Immature natural killer cell (primary cell): ENCODE data around the gene PRSS50. TPM values are rescaled to one million over a fixed set of nuclear protein-coding genes. Genes with fewer than 3 reads are reported as not detected.

Experiments used
- DNase-seq, 3 donors: peaks; one replicate each; pipeline ENCODE4 v3.0.0; 2022; ENCODE audit warnings: mixed read lengths in 1 of 3
- H3K27ac Mint-ChIP-seq, 6 donors: one replicate each; pipeline ENCODE4 v1.8.0; 2020; ENCODE audit warnings: mixed read lengths in 6 of 6, mild to moderate bottlenecking in 5 of 6, inconsistent platforms in 4 of 6, moderate library complexity in 3 of 6
- H3K27me3 Mint-ChIP-seq, 3 donors: one replicate each; pipeline ENCODE4 v1.8.0; 2020 to 2021; ENCODE audit warnings: low read depth in 3 of 3, mild to moderate bottlenecking in 3 of 3, mixed read lengths in 3 of 3, moderate library complexity in 3 of 3, inconsistent platforms in 1 of 3
- H3K36me3 Mint-ChIP-seq, 3 donors: one replicate each; pipeline ENCODE4 v1.8.0; 2020; ENCODE audit warnings: mixed read lengths in 3 of 3, inconsistent platforms in 2 of 3, mild to moderate bottlenecking in 2 of 3
- H3K4me1 Mint-ChIP-seq, 2 donors: one replicate each; pipeline ENCODE4 v1.8.0; 2020; ENCODE audit warnings: inconsistent platforms in 2 of 2, mild to moderate bottlenecking in 2 of 2, mixed read lengths in 2 of 2, moderate library complexity in 1 of 2
- H3K4me3 Mint-ChIP-seq, 5 donors: one replicate each; pipeline ENCODE4 v1.8.0; 2020; ENCODE audit warnings: mild to moderate bottlenecking in 5 of 5, mixed read lengths in 5 of 5, inconsistent platforms in 3 of 5, moderate library complexity in 3 of 5
- H3K9me3 Mint-ChIP-seq, 6 donors: one replicate each; pipeline ENCODE4 v1.8.0; 2020; ENCODE audit warnings: mild to moderate bottlenecking in 6 of 6, mixed read lengths in 6 of 6, inconsistent platforms in 4 of 6, moderate library complexity in 3 of 6
- polyA plus RNA-seq, 3 donors: library from polyadenylated mRNA; unstranded; fragments of 300-500 nt; fragmentation: Illumina TruSeq; gene quantifications; one replicate each; pipeline ENCODE4 v1.2.3, GENCODE V29; 2021

The PRSS50 gene
- polyA plus RNA-seq, 3 donors from 2014 or later = not detected

- no peaks in the 10 kb centered on the region for H3K9me3 Mint-ChIP-seq
- DNase-seq = no peak
- peak overlapping the region in 1 of 5 donors; percentile 33 for H3K4me3 Mint-ChIP-seq
- H3K36me3 Mint-ChIP-seq = no peaks in the 10 kb centered on the region
- H3K27ac Mint-ChIP-seq = no peak overlapping the region
- H3K4me1 Mint-ChIP-seq = peaks cover 13 to 16% of the 10 kb centered on the region in 2 donors
- peaks cover 2 to 5% (median 5%) of the 10 kb centered on the region in 3 donors for H3K27me3 Mint-ChIP-seq
Observed at GRCh38 chr3:46699676-46700523, 17.8 kb downstream of the PRSS50 start.

DNA sequence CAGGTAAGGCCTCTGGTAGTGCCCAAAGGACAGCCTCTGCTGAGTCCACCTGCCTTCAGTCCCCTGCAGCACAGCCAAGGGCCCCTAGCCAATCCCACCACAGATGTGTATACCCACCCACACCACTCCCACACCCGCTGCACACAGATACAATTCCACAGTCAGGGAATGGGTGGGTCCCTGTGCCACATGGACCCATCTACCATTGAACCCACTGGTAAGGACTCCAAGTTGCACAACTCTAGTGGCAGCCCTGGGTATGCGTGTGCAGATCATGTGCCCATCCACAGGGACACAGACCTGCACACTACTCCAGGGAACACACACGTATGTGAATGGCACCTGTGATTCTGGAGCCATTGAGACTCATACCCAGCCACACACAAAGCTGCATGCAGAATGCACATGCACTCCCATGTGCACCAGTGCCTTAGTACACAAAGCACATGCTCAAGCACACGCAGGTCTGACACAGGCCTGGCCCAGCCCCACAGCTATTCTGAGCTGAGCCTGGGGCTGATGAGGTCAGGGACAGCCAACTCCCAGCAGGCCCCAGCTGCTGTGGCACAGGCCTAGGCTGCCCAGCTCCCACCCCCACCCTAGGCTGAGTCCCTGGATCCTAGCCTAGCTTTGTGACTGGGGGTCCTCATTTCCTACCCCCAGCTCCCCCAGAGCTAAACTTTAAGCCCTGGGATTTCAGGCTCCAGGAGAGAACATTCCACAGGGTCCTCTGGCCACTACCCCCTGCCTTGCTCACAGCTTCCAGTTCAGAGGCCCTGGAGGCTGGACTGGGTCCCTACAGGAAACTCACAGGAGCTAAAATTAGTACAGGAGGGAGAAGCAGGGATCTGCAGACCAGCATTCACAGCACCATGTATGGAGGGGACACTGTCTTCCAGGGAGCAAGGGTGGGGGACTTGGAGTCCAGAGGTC lies 21.4 kb downstream of the PRSS50 start:
- peak overlapping the region in 3 of 5 donors; percentile 15 to 56 (median 18) for H3K4me3 Mint-ChIP-seq
- H3K27me3 Mint-ChIP-seq = peaks cover 4 to 5% (median 5%) of the 10 kb centered on the region in 3 donors
- peaks cover 13 to 19% of the 10 kb centered on the region in 2 donors for H3K4me1 Mint-ChIP-seq
- peak overlapping the region in 2 of 6 donors; percentile 34 to 51 for H3K27ac Mint-ChIP-seq
- no peaks in the 10 kb centered on the region for H3K36me3 Mint-ChIP-seq
- DNase-seq = no peak
- H3K9me3 Mint-ChIP-seq = no peaks in the 10 kb centered on the region

DNA sequence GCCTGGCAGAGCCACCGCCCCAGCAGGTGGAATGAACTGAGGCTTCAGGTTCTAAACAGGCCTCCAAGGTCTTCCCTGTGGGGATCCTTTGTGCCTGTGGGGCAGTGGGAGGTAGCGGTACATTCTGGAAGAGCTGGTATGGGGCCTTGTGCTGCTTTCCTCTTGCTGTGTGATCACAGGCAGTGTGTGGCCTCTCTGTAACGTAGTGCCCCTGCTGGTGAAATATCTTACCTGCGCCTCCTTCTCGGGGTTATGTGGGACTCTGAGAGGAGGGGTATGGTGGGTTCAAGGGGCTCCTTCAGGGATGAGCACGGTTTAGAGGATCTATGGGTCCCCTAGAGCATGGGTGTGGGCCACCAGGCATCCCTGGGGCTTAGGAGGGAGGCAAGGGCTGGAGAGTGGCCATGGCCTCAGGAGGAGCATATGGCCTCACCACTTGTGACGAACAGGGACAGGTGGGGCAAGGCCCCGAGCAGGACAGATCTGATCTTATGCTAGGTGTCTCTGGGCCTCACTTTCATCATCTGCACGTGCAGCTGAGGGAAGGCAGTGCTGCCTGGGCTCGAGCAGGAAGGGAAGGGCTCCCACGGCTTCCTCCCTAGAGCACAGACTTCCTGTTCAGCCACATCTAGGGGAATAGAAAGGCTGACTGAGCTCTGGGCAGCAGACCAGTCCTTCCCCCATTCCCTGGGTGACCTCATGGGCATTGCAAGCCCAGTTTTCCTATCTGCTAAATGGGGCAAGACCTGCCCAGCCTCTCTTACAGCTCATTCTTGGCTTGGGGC lies 22.3 kb downstream of the PRSS50 start:
- peaks cover 5% of the 10 kb centered on the region in 3 donors for H3K27me3 Mint-ChIP-seq
- H3K4me3 Mint-ChIP-seq = peak overlapping the region; percentile 18 to 56 (median 44)
- no peaks in the 10 kb centered on the region for H3K36me3 Mint-ChIP-seq
- peak overlapping the region in 1 of 6 donors; percentile 46 for H3K27ac Mint-ChIP-seq
- peak in 1 of 3 donors; percentile 24 for DNase-seq
- H3K4me1 Mint-ChIP-seq = peaks cover 13 to 19% of the 10 kb centered on the region in 2 donors
- H3K9me3 Mint-ChIP-seq = no peaks in the 10 kb centered on the region

- Mint-ChIP-seq H3K27ac (no peak overlapping the region), H3K4me3 (peak overlapping the region in 1 of 5 donors; percentile 35), H3K27me3 (peaks cover 3 to 5% (median 5%) of the 10 kb centered on the region in 3 donors), H3K4me1 (peaks cover 13 to 19% of the 10 kb centered on the region in 2 donors), H3K9me3 (no peaks in the 10 kb centered on the region), H3K36me3 (no peaks in the 10 kb centered on the region)
- DNase-seq = no peak
Observed at GRCh38 chr3:46694520-46694919, 23.1 kb downstream of the PRSS50 start.

GRCh38 chr3:46693892-46694226 lies 23.8 kb downstream of the PRSS50 start:
- DNase-seq = peak in 2 of 3 donors; percentile 42 to 43
- Mint-ChIP-seq H3K36me3 (no peaks in the 10 kb centered on the region), H3K4me3 (peak overlapping the region in 3 of 5 donors; percentile 4 to 46 (median 36)), H3K9me3 (no peaks in the 10 kb centered on the region), H3K4me1 (peaks cover 13 to 19% of the 10 kb centered on the region in 2 donors), H3K27me3 (peaks cover 3 to 5% (median 3%) of the 10 kb centered on the region in 3 donors), H3K27ac (no peak overlapping the region)

- Mint-ChIP-seq H3K4me3 (peak within 1 kb of the TSS; percentile 70 to 80 (median 78)), H3K4me1 (peaks cover 13 to 19% of the 10 kb centered on the region in 2 donors), H3K9me3 (no peaks in the 10 kb centered on the region), H3K36me3 (no peaks in the 10 kb centered on the region), H3K27ac (no peak within 1 kb of the TSS), H3K27me3 (peaks cover 3 to 5% (median 4%) of the 10 kb centered on the region in 3 donors)
- peak; percentile 39 to 55 (median 51) for DNase-seq
Observed at GRCh38 chr3:46693038-46693891, 24.4 kb downstream of the PRSS50 start, which contains the start of gene ALS2CL. ALS2CL (minus strand) TSS chr3:46693679; CDS start chr3:46689440, 4,239 bp downstream.

DNA sequence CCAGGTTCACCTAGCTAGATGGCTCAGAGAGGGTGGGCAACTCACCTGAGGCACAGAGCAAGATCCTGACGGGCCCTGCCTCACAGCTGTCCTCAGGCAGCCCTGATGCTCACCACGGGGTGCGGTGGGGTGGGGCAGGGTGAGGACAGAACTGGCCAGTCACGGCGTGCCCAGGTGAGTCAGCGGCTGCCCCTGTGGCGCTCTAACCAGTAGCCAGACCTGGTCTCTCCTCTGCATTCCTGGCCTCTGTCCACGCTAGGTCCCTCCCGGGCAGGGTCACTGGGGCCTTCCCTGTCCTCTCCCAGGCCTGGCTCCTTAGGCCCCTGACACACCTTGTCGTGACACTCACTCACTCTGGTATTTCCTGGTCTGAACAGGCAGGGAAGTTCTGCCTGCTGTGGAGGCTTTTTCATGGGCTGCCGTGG lies 25.1 kb downstream of the PRSS50 start:
- H3K9me3 Mint-ChIP-seq = no peaks in the 10 kb centered on the region
- peaks cover 3 to 5% (median 3%) of the 10 kb centered on the region in 3 donors for H3K27me3 Mint-ChIP-seq
- H3K36me3 Mint-ChIP-seq = no peaks in the 10 kb centered on the region
- DNase-seq = no peak
- no peak overlapping the region for H3K27ac Mint-ChIP-seq
- peak overlapping the region; percentile 70 to 80 (median 78) for H3K4me3 Mint-ChIP-seq
- peaks cover 13 to 19% of the 10 kb centered on the region in 2 donors for H3K4me1 Mint-ChIP-seq

- no peak overlapping the region for H3K27ac Mint-ChIP-seq
- no peak for DNase-seq
- no peak overlapping the region for H3K4me3 Mint-ChIP-seq
- no peaks in the 10 kb centered on the region for H3K9me3 Mint-ChIP-seq
- no peaks in the 10 kb centered on the region for H3K36me3 Mint-ChIP-seq
- H3K27me3 Mint-ChIP-seq = peaks cover 3 to 5% (median 3%) of the 10 kb centered on the region in 3 donors
- H3K4me1 Mint-ChIP-seq = peaks cover 10 to 15% of the 10 kb centered on the region in 2 donors
Observed at GRCh38 chr3:46690798-46691197, 26.9 kb downstream of the PRSS50 start.

DNA sequence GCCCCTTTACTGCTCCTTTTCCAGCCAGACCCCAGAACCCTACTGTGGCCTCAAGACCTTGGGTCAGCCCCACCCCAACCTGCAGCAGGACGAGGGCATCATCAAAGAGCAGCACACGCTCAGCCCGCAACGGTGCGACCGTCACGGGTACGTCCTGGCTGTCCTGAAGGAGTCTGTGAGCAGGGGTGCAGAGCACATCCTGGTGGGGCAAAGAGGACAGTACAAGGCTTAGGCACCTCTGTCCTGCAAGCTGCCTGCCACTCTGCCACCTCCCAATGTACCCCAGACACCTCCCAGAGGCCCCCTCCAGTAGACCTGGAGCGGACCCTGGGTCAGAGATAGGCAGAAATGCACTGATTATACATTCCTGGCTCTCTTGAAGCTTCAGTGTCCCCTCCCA lies 32.2 kb downstream of the PRSS50 start:
- no peaks in the 10 kb centered on the region for H3K36me3 Mint-ChIP-seq
- no peaks in the 10 kb centered on the region for H3K4me1 Mint-ChIP-seq
- DNase-seq = no peak
- H3K9me3 Mint-ChIP-seq = no peaks in the 10 kb centered on the region
- peaks cover 0 to 3% (median 1%) of the 10 kb centered on the region in 3 donors for H3K27me3 Mint-ChIP-seq
- no peak overlapping the region for H3K4me3 Mint-ChIP-seq
- H3K27ac Mint-ChIP-seq = no peak overlapping the region

GRCh38 chr3:46684891-46685290 lies 32.8 kb downstream of the PRSS50 start:
- DNase-seq = no peak
- no peak overlapping the region for H3K27ac Mint-ChIP-seq
- H3K4me3 Mint-ChIP-seq = no peak overlapping the region
- no peaks in the 10 kb centered on the region for H3K9me3 Mint-ChIP-seq
- no peaks in the 10 kb centered on the region for H3K4me1 Mint-ChIP-seq
- no peaks in the 10 kb centered on the region for H3K36me3 Mint-ChIP-seq
- peaks cover 0 to 3% (median 1%) of the 10 kb centered on the region in 3 donors for H3K27me3 Mint-ChIP-seq

- no peak for DNase-seq
- no peaks in the 10 kb centered on the region for H3K4me1 Mint-ChIP-seq
- no peaks in the 10 kb centered on the region for H3K36me3 Mint-ChIP-seq
- no peak overlapping the region for H3K4me3 Mint-ChIP-seq
- H3K27ac Mint-ChIP-seq = no peak overlapping the region
- peaks cover 0 to 4% (median 1%) of the 10 kb centered on the region in 3 donors for H3K27me3 Mint-ChIP-seq
- H3K9me3 Mint-ChIP-seq = no peaks in the 10 kb centered on the region
Observed at GRCh38 chr3:46682974-46683373, 34.7 kb downstream of the PRSS50 start.

GRCh38 chr3:46681856-46682540 lies 35.7 kb downstream of the PRSS50 start:
- H3K4me3 Mint-ChIP-seq = no peak overlapping the region
- H3K36me3 Mint-ChIP-seq = no peaks in the 10 kb centered on the region
- no peaks in the 10 kb centered on the region for H3K9me3 Mint-ChIP-seq
- H3K27ac Mint-ChIP-seq = no peak overlapping the region
- H3K27me3 Mint-ChIP-seq = peaks cover 0 to 4% (median 1%) of the 10 kb centered on the region in 3 donors
- DNase-seq = no peak
- no peaks in the 10 kb centered on the region for H3K4me1 Mint-ChIP-seq
